T-helper 17 cell (primary cell): Measurements from ENCODE around the gene MICA. TPM values are rescaled to one million over a fixed set of nuclear protein-coding genes. Genes with fewer than 3 reads are reported as not detected.
"Not testable (repeated sequence)": the region's sequence is repeated elsewhere in the genome, so short reads cannot be mapped to it uniquely, and the experiment has no call there.

Experiments
- ATAC-seq: fragments of 150-1000 bp; cut with Tn5 transposase; 2 replicates; pipeline ENCODE4 v1.10.0; 2021; ENCODE audit warnings: mild to moderate bottlenecking, moderate library complexity
- DNase-seq, 3 donors: peaks; one replicate each; pipeline versions ENCODE4 v3.0.0 to v3.0.0-alpha.2; 2020 to 2021
- H3K9me3 ChIP-seq: one replicate; pipeline ENCODE4 v1.7.0; 2013; ENCODE audit warnings: low read length, mild to moderate bottlenecking; ENCODE audit not compliant: control insufficient read depth, poor library complexity, severe bottlenecking
- H3K27ac Mint-ChIP-seq: one replicate; pipeline ENCODE4 v1.8.0; 2022; ENCODE audit warnings: mild to moderate bottlenecking, moderate library complexity, mixed read lengths
- H3K27me3 Mint-ChIP-seq: one replicate; pipeline ENCODE4 v1.8.0; 2022; ENCODE audit warnings: mixed read lengths
- H3K36me3 Mint-ChIP-seq: one replicate; pipeline ENCODE4 v1.8.0; 2022; ENCODE audit warnings: low read depth, mixed read lengths
- H3K4me1 Mint-ChIP-seq: one replicate; pipeline ENCODE4 v1.8.0; 2022; ENCODE audit warnings: mild to moderate bottlenecking, mixed read lengths
- H3K4me3 Mint-ChIP-seq: one replicate; pipeline ENCODE4 v1.8.0; 2022; ENCODE audit warnings: mild to moderate bottlenecking, moderate library complexity, mixed read lengths
- total RNA-seq, 4 donors: library from RNA in 2 of 4; stranded (reverse) in 2 of 4; gene quantifications; one replicate each; pipeline ENCODE4 v1.2.3 and lab custom pipeline; 2022 to 2026

MICA gene
- total RNA-seq, 2 donors from 2014 or later, result 11.2 to 11.5 TPM

DNA sequence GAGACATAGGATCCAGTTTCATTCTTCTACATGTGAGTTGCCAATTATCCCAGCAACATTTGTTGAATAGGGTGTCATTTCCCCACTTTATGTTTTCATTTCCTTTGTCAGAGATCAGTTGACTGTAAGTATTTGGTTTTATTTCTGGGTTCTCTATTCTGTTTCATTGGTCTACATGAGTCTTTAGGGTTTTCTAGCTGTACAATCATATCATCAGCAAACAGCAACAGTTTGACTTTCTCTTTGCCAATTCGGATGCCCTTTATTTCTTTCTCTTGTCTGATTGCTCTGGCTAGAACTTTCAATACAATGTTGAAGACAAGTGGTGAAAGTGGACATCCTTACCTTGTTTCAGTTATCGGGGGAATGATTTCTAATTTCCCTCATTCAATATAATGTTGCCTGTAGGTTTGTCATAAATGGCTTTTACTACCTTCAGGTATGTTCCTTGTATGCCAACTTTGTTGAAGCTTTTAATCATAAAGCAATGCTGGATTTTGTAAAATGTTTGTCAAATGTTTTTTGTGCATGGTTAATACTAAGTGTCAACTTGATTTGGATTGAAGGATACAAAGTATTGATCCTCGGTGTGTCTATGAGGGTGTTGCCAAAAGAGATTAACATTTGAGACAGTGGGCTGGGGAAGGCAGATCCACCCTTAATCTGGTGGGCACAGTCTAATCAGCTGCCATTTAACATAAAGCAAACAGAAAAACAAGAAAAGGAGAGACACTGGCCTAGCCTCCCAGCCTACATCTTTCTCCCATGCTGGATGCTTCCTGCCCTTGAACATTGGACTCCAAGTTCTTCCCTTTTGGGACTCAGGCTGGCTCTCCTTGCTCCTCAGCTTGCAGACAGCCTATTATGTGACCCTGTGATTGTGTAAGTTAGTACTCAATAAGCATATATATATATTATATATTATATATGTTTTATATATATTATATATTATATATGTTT lies 23.3 kb downstream of the MICA start:
- ATAC-seq, result peak; percentile 50

DNA sequence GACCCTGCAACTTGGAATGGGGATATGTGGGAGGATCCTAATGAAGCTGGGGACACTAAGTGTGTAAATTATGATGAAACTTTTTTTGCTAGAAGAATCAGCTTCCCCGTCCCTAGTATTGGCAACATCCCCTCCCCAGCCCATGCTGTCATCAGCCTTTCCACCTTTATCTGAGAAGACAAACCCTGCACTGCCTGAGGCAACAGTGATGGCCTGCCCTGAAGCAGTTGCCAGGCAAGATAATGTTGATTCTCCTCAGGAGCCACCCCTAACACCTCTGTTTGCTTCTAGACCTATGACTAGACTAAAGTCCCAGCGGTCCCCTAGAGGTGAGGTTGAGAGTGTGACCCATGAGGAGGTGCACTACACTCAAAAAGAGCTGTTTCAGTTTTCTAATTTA lies 27.1 kb downstream of the MICA start:
- DNase-seq (no peak), ATAC-seq (no peak)

More for the DNA sequence above, 23.3 kb downstream of the MICA start:
- Mint-ChIP-seq H3K4me3 (no peak overlapping the region), H3K27me3 (no peaks in the 10 kb centered on the region), H3K4me1 (peaks cover 8% of the 10 kb centered on the region), H3K36me3 (no peaks in the 10 kb centered on the region), H3K27ac (no peak overlapping the region)
- no peaks in the 10 kb centered on the region for H3K9me3 ChIP-seq
- DNase-seq, result no peak

DNA sequence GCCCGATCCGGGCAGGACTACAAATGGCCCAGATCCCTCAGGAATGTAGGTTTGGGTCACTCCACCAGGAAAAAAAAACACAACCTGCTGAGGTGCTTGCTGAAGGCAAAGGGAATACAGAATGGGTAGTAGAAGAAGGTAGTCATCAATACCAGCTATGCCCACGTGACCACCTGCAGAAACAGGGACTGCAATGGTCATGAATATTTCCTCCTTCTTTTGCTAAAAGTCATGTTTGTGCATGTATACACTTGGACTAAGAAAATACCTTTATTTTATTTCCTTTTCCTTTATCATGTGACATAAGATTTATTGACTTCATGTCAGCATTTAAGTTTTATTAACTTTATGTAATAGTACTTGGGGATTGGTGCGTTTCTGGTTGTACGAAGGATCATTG lies 31.7 kb downstream of the MICA start:
- ATAC-seq, H3K36me3 Mint-ChIP-seq, H3K9me3 ChIP-seq, H3K4me3 Mint-ChIP-seq, DNase-seq, H3K4me1 Mint-ChIP-seq, H3K27ac Mint-ChIP-seq: not testable (repeated sequence)
- H3K27me3 Mint-ChIP-seq, result peaks cover 17% of the 10 kb centered on the region

More for the DNA sequence above, 27.1 kb downstream of the MICA start:
- Mint-ChIP-seq H3K4me1 (no peaks in the 10 kb centered on the region), H3K4me3 (no peak overlapping the region), H3K36me3 (no peaks in the 10 kb centered on the region), H3K27me3 (no peaks in the 10 kb centered on the region), H3K27ac (no peak overlapping the region)
- no peaks in the 10 kb centered on the region for H3K9me3 ChIP-seq

DNA sequence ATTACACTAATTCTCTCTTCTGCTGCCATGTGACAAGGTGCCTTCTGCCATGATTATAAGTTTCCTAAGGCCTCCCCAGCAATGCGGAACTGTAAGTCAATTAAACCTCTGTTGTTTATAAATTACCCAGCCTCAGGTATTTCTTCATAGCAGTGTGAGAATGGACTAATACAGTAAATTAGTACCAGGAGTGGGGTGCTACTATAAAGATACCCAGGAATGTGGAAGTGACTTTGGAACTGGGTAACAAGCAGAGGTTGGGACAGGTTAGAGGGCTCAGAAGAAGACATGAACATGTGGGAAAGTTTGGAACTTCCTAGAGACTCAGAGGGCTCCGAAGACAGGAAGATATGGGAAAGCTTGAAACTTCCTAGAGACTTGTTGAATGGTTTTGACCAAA lies 34.8 kb downstream of the MICA start:
- H3K27ac Mint-ChIP-seq, result no peak overlapping the region

DNA sequence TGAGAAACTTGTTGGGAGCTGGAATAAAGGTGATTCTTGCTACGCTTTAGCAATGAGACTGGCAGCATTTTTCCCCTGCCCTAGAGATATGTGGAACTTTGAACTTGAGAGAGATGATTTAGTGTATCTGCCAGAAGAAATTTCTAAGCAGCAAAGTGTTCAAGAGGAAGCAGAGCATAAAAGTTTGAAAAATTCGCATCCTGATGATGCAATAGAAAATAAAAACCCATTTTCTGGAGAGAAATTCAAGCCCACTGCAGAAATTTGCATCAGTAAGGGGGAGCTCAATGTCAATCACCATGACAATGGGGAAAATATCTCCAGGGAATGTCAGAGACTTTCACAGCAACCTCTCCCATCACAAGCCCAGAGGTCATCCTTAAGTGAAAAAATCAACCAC lies 35.3 kb downstream of the MICA start:
- H3K4me1 Mint-ChIP-seq, result peaks cover 6% of the 10 kb centered on the region

More for the DNA sequence above, 34.8 kb downstream of the MICA start:
- H3K9me3 ChIP-seq, result no peaks in the 10 kb centered on the region
- peaks cover 3% of the 10 kb centered on the region for H3K36me3 Mint-ChIP-seq
- peaks cover 34% of the 10 kb centered on the region for H3K27me3 Mint-ChIP-seq
- peaks cover 6% of the 10 kb centered on the region for H3K4me1 Mint-ChIP-seq
- no peak overlapping the region for H3K4me3 Mint-ChIP-seq
- ATAC-seq, result no peak
- DNase-seq, result no peak

DNA sequence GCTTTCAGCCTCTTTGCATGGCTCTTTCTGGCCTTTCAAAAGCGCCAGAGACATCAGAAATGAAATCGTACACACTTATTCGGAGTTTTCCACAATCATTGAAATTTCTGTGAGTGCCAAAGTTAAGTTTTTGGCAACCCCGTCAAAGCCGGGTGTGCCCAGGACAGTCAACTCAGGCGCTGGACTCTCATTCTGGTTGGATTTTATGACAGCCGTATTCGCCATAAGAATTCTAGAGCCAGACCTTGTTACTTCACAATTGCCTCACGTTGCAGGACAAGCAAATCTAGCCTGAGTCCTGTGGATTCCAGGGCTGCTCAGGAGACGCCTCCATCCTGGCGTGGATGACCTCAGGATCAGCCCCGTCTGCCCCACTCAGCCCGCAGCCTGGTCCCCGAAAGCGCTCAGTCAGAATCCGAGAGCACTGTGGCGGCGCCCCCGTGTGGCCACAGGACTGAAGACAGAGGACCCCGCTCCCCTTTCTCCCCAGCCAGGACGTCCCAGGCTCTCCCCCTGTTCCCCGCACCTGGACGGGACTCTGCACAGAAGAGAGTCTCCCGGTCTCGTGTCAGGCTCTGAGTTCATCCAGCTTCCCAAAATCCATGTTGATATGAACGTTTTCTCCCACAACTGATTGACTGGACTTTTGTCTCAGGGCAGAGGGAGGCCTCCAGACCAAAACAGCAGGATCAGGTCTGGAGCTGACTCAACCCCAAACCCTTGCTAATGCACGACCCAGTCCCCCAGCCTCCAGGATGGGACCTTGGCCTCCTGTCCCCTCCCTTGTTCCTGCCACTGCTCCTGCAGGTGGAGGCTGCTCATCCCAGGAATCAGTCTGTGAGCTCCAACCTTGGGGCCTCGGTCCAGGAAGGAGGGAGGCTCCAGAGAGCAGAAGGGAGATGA lies 38.2 kb downstream of the MICA start:
- peaks cover 44% of the 10 kb centered on the region for H3K27me3 Mint-ChIP-seq
- peak; percentile 67 to 75 (median 74) for DNase-seq
- no peak overlapping the region for H3K27ac Mint-ChIP-seq
- H3K4me1 Mint-ChIP-seq, result peaks cover 6% of the 10 kb centered on the region
- ATAC-seq, result peak; percentile 98
- H3K4me3 Mint-ChIP-seq, result no peak overlapping the region
- H3K9me3 ChIP-seq, result no peaks in the 10 kb centered on the region
- H3K36me3 Mint-ChIP-seq, result peaks cover 3% of the 10 kb centered on the region

More for the DNA sequence above, 35.3 kb downstream of the MICA start:
- ATAC-seq, result no peak
- H3K9me3 ChIP-seq, result no peaks in the 10 kb centered on the region
- H3K36me3 Mint-ChIP-seq, result peaks cover 3% of the 10 kb centered on the region
- H3K27me3 Mint-ChIP-seq, result peaks cover 34% of the 10 kb centered on the region
- DNase-seq, result no peak
- H3K4me3 Mint-ChIP-seq, result no peak overlapping the region
- no peak overlapping the region for H3K27ac Mint-ChIP-seq

DNA sequence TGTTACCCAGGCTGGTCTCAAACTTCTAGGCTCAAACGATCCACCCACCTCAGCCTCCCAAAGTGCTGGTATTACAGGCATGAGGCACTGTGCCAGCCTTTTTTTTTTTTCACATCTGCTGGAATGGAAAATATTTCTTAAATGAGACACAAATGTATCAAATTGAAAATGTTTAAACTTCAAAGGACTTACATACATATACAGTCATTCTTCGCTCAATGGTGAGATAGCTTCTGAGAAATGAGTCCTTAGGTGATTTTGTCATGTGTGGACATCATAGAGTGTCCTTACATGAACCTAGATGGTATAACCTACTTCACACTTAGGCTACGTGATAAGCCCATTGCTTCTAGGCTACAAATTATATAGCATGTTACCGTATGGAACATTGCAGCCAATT lies 43.1 kb downstream of the MICA start:
- no peak overlapping the region for H3K27ac Mint-ChIP-seq
- DNase-seq (no peak), ATAC-seq (no peak)
- H3K9me3 ChIP-seq, result no peaks in the 10 kb centered on the region
- no peaks in the 10 kb centered on the region for H3K36me3 Mint-ChIP-seq
- H3K4me3 Mint-ChIP-seq, result no peak overlapping the region
- H3K4me1 Mint-ChIP-seq, result peaks cover 4% of the 10 kb centered on the region
- peaks cover 26% of the 10 kb centered on the region for H3K27me3 Mint-ChIP-seq

DNA sequence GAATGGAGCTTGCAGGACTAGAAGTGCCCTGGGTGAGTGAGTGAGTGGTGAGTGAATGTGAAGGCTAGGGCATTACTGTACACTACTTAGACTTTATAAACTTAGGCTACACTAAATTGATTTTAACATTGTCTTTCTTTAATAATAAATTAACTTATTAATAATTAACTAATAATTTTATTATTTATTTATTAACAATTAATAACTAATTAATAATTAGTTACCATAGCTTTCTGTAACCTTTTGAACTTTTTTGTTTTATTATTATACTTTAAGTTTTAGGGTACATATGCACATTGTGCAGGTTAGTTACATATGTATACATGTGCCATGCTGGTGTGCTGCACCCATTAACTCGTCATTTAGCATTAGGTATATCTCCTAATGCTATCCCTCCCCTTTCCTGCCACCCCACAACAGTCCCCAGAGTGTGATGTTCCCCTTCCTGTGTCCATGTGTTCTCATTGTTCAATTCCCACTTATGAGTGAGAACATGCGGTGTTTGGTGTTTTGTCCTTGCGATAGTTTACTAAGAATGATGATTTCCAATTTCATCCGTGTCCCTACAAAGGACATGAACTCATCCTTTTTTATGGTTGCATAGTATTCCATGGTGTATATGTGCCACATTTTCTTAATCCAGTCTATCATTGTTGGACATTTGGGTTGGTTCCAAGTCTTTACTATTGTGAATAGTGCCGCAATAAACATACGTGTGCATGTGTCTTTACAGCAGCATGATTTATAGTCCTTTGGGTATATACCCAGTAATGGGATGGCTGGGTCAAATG lies 43.8 kb downstream of the MICA start:
- H3K27me3 Mint-ChIP-seq, result peaks cover 23% of the 10 kb centered on the region
- DNase-seq, result not testable (repeated sequence)

DNA sequence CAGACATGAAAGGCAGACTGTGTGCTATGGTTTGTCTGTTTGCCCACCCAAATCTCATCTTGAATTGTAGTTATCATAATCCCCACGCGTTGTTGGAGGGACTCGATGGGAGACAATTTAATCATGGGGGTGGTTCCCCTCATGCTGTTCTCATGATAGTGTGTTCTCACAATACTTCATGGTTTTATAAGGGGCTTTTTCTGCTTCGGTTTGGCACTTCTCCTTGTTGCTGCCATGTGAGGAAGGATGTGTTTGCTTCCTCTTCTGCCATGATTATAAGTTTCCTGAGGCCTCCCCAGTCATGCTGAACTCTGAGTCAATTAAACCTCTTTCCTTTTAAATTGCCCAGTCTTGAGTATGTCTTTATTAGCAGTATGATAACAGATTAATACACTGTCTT lies 47.4 kb downstream of the MICA start:
- H3K4me3 Mint-ChIP-seq, result no peak overlapping the region
- H3K9me3 ChIP-seq, result no peaks in the 10 kb centered on the region
- no peak overlapping the region for H3K27ac Mint-ChIP-seq
- peaks cover 9% of the 10 kb centered on the region for H3K27me3 Mint-ChIP-seq
- H3K4me1 Mint-ChIP-seq, result no peaks in the 10 kb centered on the region
- ATAC-seq, result no peak
- H3K36me3 Mint-ChIP-seq, result no peaks in the 10 kb centered on the region
- no peak for DNase-seq

More for the DNA sequence above, 43.8 kb downstream of the MICA start:
- H3K4me3 Mint-ChIP-seq, H3K36me3 Mint-ChIP-seq, H3K27ac Mint-ChIP-seq, H3K9me3 ChIP-seq, ATAC-seq, H3K4me1 Mint-ChIP-seq: not testable (repeated sequence)

DNA sequence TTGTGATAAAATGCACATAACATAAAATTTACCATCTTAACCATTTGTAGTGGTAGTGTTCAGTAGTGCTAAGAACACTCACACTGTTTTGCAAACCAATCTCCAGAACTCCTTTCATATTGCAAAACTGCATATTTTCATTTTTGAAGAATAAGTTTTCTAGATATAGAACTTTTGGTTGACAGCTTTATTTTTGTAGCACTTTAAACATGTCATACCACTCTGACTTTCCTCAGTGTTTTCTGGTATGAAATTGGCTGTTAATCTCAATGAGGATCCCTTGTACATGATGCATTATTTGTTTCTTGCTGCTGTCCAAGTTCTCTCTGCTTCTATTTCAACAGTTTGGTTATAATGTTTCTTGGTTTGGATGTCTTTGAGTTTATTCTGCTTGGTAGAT lies 49.5 kb downstream of the MICA start:
- Mint-ChIP-seq H3K27ac (no peak overlapping the region), H3K36me3 (no peaks in the 10 kb centered on the region), H3K4me3 (no peak overlapping the region), H3K4me1 (no peaks in the 10 kb centered on the region), H3K27me3 (peaks cover 9% of the 10 kb centered on the region)
- H3K9me3 ChIP-seq, result no peaks in the 10 kb centered on the region
- ATAC-seq, result no peak
- DNase-seq, result no peak

DNA sequence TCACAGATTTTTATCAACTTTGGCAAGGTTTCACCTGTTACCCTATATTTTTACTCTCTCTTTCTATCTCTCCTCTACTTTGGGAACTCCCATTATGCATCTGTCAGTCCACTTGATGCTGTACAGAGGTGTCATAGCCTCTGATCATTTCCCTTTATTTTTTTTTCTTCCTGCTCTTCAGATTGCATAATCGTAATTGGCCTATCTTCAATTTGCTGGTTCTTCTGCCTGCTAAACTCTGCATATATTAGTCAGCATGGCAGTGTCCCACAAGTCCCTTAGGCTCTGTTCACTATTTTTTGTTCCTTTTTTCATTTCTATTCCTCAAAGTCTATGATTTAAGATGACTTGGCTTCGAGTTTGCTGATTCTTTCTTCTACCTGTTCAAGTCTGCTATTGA lies 49.9 kb downstream of the MICA start:
- Mint-ChIP-seq H3K27me3 (peaks cover 9% of the 10 kb centered on the region), H3K27ac (no peak overlapping the region), H3K4me3 (no peak overlapping the region), H3K4me1 (no peaks in the 10 kb centered on the region), H3K36me3 (no peaks in the 10 kb centered on the region)
- ATAC-seq (no peak), DNase-seq (no peak)
- H3K9me3 ChIP-seq, result no peaks in the 10 kb centered on the region

DNA sequence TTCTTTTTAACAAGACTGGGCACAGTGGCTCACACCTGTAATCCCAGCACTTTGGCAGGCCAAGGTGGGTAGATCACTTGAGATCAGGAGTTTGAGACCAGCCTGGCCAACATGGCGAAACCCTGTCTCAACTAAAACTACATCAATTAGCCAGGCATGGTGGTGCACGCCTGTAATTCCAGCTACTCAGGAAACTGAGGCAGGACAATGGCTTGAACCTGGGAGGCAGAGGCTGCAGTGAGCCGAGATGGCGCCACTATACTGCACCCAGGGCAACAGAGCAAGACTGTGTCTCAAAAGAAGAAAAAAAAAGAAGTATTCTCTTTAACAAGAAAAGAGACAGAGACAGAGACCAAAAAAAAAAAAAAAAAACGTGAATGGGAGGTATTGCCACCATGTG lies 56.5 kb downstream of the MICA start:
- H3K4me1 Mint-ChIP-seq, result peaks cover 29% of the 10 kb centered on the region
- not testable (repeated sequence) for H3K27me3 Mint-ChIP-seq, H3K36me3 Mint-ChIP-seq, H3K9me3 ChIP-seq, H3K27ac Mint-ChIP-seq, ATAC-seq, DNase-seq, H3K4me3 Mint-ChIP-seq
